ENCODE results near the gene MRPS11. TPM values are rescaled to one million over a fixed set of nuclear protein-coding genes. Genes with fewer than 3 reads are reported as not detected.
"Not testable (repeated sequence)": the region's sequence is repeated elsewhere in the genome, so short reads cannot be mapped to it uniquely, and the experiment has no call there.

The MRPS11 gene
- total RNA-seq, 1 donor from 2014 or later, result 31.1 TPM

DNA sequence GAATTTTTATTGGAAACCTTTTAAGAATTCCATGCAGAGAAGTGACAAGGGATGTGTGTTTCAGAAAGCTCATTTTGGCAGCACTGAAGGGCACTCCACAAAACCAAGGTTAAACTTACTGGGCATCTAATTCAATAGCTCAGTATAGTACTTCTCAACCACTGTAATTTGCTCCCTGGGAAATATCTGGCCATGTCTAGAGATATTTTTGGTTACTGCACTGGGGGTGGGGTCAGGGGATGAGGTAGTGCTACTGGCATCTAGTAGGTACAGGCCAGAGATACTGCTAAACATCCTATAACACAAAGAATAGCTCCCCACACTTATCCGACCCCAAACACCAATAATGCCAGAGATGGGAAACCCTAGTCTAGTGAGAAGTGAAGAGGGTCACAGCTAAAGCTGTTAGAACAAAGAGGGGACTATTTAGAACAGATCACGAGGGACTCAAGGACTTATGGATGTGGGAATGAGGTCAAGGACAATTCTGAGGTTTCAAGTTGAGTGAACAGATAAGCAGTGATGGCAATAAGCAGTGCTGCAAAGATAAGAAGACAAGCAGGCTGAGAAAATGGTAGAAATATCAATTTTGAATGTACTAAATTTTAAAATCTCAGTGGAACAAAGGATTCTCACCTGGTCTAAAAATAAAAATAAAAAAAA, 3.5 kb upstream of the MRPS11 start:
- no peak for DNase-seq (ENCODE audit: low read depth)
- TF ChIP-seq, protein P1, sequence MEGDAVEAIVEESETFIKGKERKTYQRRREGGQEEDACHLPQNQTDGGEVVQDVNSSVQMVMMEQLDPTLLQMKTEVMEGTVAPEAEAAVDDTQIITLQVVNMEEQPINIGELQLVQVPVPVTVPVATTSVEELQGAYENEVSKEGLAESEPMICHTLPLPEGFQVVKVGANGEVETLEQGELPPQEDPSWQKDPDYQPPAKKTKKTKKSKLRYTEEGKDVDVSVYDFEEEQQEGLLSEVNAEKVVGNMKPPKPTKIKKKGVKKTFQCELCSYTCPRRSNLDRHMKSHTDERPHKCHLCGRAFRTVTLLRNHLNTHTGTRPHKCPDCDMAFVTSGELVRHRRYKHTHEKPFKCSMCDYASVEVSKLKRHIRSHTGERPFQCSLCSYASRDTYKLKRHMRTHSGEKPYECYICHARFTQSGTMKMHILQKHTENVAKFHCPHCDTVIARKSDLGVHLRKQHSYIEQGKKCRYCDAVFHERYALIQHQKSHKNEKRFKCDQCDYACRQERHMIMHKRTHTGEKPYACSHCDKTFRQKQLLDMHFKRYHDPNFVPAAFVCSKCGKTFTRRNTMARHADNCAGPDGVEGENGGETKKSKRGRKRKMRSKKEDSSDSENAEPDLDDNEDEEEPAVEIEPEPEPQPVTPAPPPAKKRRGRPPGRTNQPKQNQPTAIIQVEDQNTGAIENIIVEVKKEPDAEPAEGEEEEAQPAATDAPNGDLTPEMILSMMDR (IDR thresholded peaks at IDR 0.05; ENCODE audit: insufficient read depth, low read length, severe bottlenecking), result no peak
- no peak for FAIRE-seq
- no peaks in the 10 kb centered on the region for H3K27me3 ChIP-seq (ENCODE audit: control insufficient read depth, insufficient read depth, low read length)
- peaks cover 12% of the 10 kb centered on the region for H3K36me3 ChIP-seq (ENCODE audit: control insufficient read depth, insufficient read depth, low read length)
- H3K4me3 ChIP-seq (ENCODE audit: low read depth, low read length), result no peak overlapping the region

DNA sequence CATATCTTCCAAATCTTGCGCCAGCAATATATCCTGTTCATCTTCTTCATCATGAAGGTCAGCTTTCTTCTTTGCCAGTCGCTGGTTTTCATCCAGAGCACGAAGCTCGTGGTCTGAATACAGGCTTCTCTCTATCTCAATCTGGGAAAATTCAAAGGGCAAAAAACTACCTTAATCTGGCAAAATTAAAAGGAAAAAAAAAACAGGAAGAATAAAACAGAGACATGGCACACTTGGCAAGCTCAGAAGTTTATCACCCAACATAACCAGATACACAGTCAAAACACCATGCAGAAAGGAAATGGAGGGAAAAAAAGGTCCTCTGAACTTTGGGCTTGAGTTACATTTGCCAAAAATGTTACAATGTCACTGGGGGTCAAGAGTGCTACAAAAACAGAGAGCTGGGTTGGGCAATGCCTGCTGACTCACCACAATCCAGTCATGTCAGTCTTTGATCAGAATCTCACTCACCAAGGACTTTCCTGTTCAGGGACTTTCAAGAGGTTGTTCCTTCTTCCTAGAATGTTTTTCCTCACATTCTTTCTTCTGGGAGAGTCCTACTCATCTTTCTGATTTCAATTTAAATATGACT, 1.8 kb upstream of the MRPS11 start:
- Histone ChIP-seq H3K27me3 (ENCODE audit: control insufficient read depth, insufficient read depth, low read length) (no peaks in the 10 kb centered on the region), H3K4me3 (ENCODE audit: low read depth, low read length) (no peak overlapping the region), H3K36me3 (ENCODE audit: control insufficient read depth, insufficient read depth, low read length) (peaks cover 7% of the 10 kb centered on the region)
- no peak for FAIRE-seq
- DNase-seq (ENCODE audit: low read depth), result peak; percentile 81
- TF ChIP-seq, protein P1 (IDR thresholded peaks at IDR 0.05; ENCODE audit: insufficient read depth, low read length, severe bottlenecking), result no peak

DNA sequence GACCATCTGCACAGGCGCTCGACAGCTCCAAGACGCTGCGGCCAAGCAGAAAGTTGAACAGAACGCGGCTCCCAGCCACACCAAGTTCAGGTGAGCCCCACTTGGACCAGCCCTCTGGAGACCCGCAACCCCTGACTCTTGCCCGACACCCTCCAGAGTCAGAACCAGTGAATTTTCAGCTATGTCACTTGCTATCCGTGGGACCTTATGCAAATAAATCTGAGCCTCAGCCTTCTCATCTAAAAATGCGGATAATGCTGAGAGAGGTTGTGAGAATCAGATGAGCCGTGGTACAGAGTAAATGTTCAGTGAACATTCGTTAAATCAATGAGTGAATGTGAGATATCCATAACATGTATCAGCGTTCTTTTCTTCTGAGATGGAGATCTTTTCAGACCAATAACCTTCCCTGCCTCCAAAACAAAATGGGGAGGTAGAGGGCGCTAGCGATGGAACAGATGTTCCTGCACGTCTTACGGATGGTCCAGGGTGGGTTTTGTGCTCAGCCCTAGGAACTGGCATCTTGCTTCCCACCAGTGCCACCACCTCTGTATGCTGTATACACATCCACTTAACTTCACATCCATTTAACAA, 524 bp downstream of the MRPS11 start:
- H3K36me3 ChIP-seq (ENCODE audit: control insufficient read depth, insufficient read depth, low read length), result peaks cover 6% of the 10 kb centered on the region
- TF ChIP-seq, protein P1 (IDR thresholded peaks at IDR 0.05; ENCODE audit: insufficient read depth, low read length, severe bottlenecking), result peak; percentile 42
- FAIRE-seq, result no peak

DNA sequence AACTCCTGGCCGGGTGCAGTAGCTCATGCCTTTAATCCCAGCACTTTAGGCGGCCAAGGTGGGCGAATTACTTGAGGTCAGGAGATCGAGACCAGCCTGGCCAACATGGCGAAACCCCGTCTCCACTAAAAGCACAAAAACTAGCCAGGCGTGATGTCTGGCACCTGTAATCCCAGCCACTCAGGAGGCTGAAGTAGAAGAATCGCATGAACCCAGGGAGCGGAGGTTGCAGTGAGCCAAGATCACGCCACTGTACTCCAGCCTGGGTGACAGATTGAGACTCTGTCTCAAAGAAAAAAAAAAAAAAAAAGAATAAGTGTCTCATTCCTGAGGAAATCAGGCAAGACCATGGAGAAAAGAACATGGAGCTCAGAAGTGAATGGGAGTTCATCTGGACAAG, 1.2 kb downstream of the MRPS11 start:
- not testable (repeated sequence) for DNase-seq (ENCODE audit: low read depth); FAIRE-seq; H3K4me3 ChIP-seq (ENCODE audit: low read depth, low read length); H3K36me3 ChIP-seq (ENCODE audit: control insufficient read depth, insufficient read depth, low read length); H3K27me3 ChIP-seq (ENCODE audit: control insufficient read depth, insufficient read depth, low read length)

More for the DNA sequence above, 524 bp downstream of the MRPS11 start:
- peak overlapping the region; percentile 51 for H3K4me3 ChIP-seq (ENCODE audit: low read depth, low read length)
- peak; percentile 18 for DNase-seq (ENCODE audit: low read depth)
- no peaks in the 10 kb centered on the region for H3K27me3 ChIP-seq (ENCODE audit: control insufficient read depth, insufficient read depth, low read length)

DNA sequence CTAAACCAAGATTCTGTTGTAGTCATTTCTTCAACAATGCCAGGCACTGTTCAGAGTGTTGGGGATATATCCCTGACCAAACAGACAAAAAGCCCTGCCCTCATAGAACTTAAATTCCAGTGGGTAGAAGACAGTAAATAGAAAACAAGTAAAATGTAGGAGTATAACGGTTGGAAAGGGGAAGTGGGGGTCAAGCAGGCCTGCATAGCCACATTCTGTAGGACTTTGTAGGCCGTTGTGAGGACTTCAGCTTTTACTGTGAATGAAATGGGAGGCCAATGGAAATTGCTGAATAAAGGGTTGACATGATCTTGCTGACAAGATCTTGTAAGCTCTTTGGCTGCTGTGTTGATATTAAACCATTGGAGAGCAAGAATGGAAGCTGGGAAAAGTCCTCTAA, 1.8 kb downstream of the MRPS11 start:
- TF ChIP-seq, protein P1 (IDR thresholded peaks at IDR 0.05; ENCODE audit: insufficient read depth, low read length, severe bottlenecking), result no peak
- FAIRE-seq, result no peak
- Histone ChIP-seq H3K27me3 (ENCODE audit: control insufficient read depth, insufficient read depth, low read length) (no peaks in the 10 kb centered on the region), H3K36me3 (ENCODE audit: control insufficient read depth, insufficient read depth, low read length) (peaks cover 3% of the 10 kb centered on the region), H3K4me3 (ENCODE audit: low read depth, low read length) (no peak overlapping the region)
- DNase-seq (ENCODE audit: low read depth), result no peak

DNA sequence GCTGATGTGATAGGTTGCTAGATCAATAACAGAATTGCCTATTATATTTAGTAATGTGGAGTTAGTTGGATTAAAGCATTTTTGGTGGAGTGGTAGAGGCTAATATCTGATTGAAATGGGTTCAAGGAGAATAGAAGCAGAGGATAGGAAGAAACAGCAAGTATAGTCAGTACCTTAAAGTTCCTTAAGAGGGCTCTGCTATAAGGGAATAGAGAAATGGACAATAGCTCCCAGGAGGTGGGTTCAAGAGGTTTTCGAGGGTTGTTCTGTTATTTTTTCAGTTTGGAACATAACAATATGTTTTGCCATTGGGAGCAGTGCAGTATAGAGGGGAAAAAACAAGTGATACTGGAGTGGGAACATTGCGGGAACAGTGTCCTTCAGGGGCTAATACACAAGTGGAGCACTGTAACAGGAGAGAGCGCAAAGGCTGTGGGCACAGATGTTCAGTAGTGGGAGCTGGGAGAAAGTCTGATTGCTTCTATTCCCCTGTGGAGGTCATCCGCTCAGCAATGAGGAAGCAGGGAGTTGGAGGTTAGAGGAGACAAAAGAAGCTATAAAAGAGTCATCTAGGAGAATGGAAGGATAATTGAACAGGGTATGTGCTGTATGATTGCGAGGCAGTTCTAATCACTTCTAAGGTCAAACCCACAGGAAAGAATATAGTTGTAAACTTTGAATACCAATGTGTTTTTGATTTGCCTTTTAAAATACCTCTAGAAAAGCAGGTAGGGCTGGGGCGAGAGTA, 3.3 kb downstream of the MRPS11 start:
- FAIRE-seq (no peak), DNase-seq (ENCODE audit: low read depth) (no peak)
- H3K4me3 ChIP-seq (ENCODE audit: low read depth, low read length), result no peak overlapping the region
- no peaks in the 10 kb centered on the region for H3K27me3 ChIP-seq (ENCODE audit: control insufficient read depth, insufficient read depth, low read length)
- TF ChIP-seq, protein P1 (IDR thresholded peaks at IDR 0.05; ENCODE audit: insufficient read depth, low read length, severe bottlenecking), result no peak
- no peaks in the 10 kb centered on the region for H3K36me3 ChIP-seq (ENCODE audit: control insufficient read depth, insufficient read depth, low read length)
